WTC11 (cell line): Measurements from ENCODE around the gene NLRX1.

Experiments used
- CREB1 ChIP-seq: sonication (generic); formaldehyde crosslinking; IDR thresholded peaks from 2 replicates; pipeline ENCODE4 v1.8.0; 2023; ENCODE audit warnings: mild to moderate bottlenecking, missing genetic modification reagents
- CTCF ChIP-seq: fragments of 200-600 bp; IDR thresholded peaks from 2 replicates; pipeline ENCODE4 v1.8.0; 2022; ENCODE audit warnings: antibody characterized with exemption
- FOXP4 ChIP-seq: sonication (generic); formaldehyde crosslinking; IDR thresholded peaks from 2 replicates; pipeline ENCODE4 v1.8.0; 2022; ENCODE audit warnings: mild to moderate bottlenecking, missing genetic modification reagents
- IRF1 ChIP-seq: sonication (generic); formaldehyde crosslinking; IDR thresholded peaks from 2 replicates; pipeline ENCODE4 v1.8.0; 2023; ENCODE audit warnings: missing genetic modification reagents
- NFE2L1 ChIP-seq: sonication (generic); formaldehyde crosslinking; IDR thresholded peaks from 2 replicates; pipeline ENCODE4 v1.8.1; 2023; ENCODE audit warnings: missing genetic modification reagents
- STAT6 ChIP-seq: sonication (generic); formaldehyde crosslinking; conservative IDR thresholded peaks from 2 replicates; pipeline ENCODE4 v1.8.1; 2023; ENCODE audit warnings: mild to moderate bottlenecking, low read depth, missing genetic modification reagents, moderate library complexity
- TCF7 ChIP-seq: sonication (generic); formaldehyde crosslinking; IDR thresholded peaks from 2 replicates; pipeline ENCODE4 v1.8.0; 2022; ENCODE audit warnings: mild to moderate bottlenecking, low read depth, missing genetic modification reagents, moderate library complexity
- USF2 ChIP-seq: sonication (generic); formaldehyde crosslinking; IDR thresholded peaks from 2 replicates; pipeline ENCODE4 v1.8.1; 2023; ENCODE audit warnings: mild to moderate bottlenecking, missing genetic modification reagents, moderate library complexity

- TF ChIP-seq CTCF (no peak), NFE2L1 (no peak), TCF7 (no peak), STAT6 (CRISPR knock-in tag) (no peak), IRF1 (CRISPR knock-in tag) (no peak), FOXP4 (CRISPR knock-in tag) (no peak), USF2 (CRISPR knock-in tag) (no peak), CREB1 (no peak)
Observed at GRCh38 chr11:119189393-119189792, 20.9 kb downstream of the NLRX1 start.
